Measurements from ENCODE around the gene IDUA.
"Not testable (repeated sequence)": the region's sequence is repeated elsewhere in the genome, so short reads cannot be mapped to it uniquely, and the experiment has no call there.

IDUA gene

GRCh38 chr4:986879-987623, at the start of gene IDUA:
Gene IDUA (plus strand): TSS chr4:987044. CDS start chr4:987085, 41 bp downstream.
- FAIRE-seq: no peak

GRCh38 chr4:939508-939907, 47.3 kb upstream of the IDUA start:
- not testable (repeated sequence) for FAIRE-seq

GRCh38 chr4:945274-946102, 41.4 kb upstream of the IDUA start:
- no peak for FAIRE-seq

- no peak for FAIRE-seq
These were observed 40.8 kb upstream of the IDUA start for GRCh38 chr4:946103-946450.

- FAIRE-seq: no peak
These were observed 40.0 kb upstream of the IDUA start for GRCh38 chr4:946517-947471.

- no peak for FAIRE-seq
These were observed 39.3 kb upstream of the IDUA start for GRCh38 chr4:947491-947971.

GRCh38 chr4:948101-948935, 38.5 kb upstream of the IDUA start:
- no peak for FAIRE-seq

- no peak for FAIRE-seq
These were observed 37.9 kb upstream of the IDUA start for GRCh38 chr4:948936-949300.

- no peak for FAIRE-seq
These were observed 37.2 kb upstream of the IDUA start for GRCh38 chr4:949656-950055.

GRCh38 chr4:950136-951020, 36.5 kb upstream of the IDUA start:
- FAIRE-seq: no peak

GRCh38 chr4:951186-951585, 35.7 kb upstream of the IDUA start:
- FAIRE-seq: no peak

- FAIRE-seq: no peak
These were observed 35.0 kb upstream of the IDUA start for GRCh38 chr4:951594-952468.

GRCh38 chr4:952881-953573, 33.8 kb upstream of the IDUA start:
- no peak for FAIRE-seq

GRCh38 chr4:953574-953915, 33.3 kb upstream of the IDUA start:
- FAIRE-seq: no peak

- FAIRE-seq: no peak
These were observed 32.4 kb upstream of the IDUA start for GRCh38 chr4:954211-955020.

- no peak for FAIRE-seq
These were observed 31.5 kb upstream of the IDUA start for GRCh38 chr4:955161-955921.

- no peak for FAIRE-seq
These were observed 30.9 kb upstream of the IDUA start for GRCh38 chr4:955931-956381.

Data from TTC549 (cell line).